ENCODE data around the gene SH2D3C.

GRCh38 chr9:127768698-127769097 lies 9.8 kb downstream of the SH2D3C start:
- TF ChIP-seq CSDC2 (CRISPR knock-in tag; IDR thresholded peaks at IDR 0.05) (no peak), RARB (CRISPR knock-in tag; IDR thresholded peaks at IDR 0.05) (no peak), ZFP3 (CRISPR knock-in tag; IDR thresholded peaks at IDR 0.05) (no peak), ISL1 (CRISPR knock-in tag; IDR thresholded peaks at IDR 0.05) (no peak), ESRRG (CRISPR knock-in tag; IDR thresholded peaks at IDR 0.05) (no peak), GLIS3 (CRISPR knock-in tag; IDR thresholded peaks at IDR 0.05) (no peak), ZC3H10 (CRISPR knock-in tag; IDR thresholded peaks at IDR 0.05) (no peak)
